HG03342 (cell line): ENCODE data around the gene EDN2.

ENCODE experiments used
- ATAC-seq: cut with Tn5 transposase; IDR thresholded peaks from one replicate; pipeline ENCODE4 v1.9.1; 2021; ENCODE audit warnings: mild to moderate bottlenecking, moderate library complexity; ENCODE audit not compliant: unreplicated experiment

Gene EDN2

GRCh38 chr1:41468122-41468762 lies 16.2 kb downstream of the EDN2 start:
- ATAC-seq: no peak

- no peak for ATAC-seq
Observed at GRCh38 chr1:41467673-41468072, 16.8 kb downstream of the EDN2 start.

GRCh38 chr1:41466146-41466545 lies 18.3 kb downstream of the EDN2 start:
- no peak for ATAC-seq

DNA sequence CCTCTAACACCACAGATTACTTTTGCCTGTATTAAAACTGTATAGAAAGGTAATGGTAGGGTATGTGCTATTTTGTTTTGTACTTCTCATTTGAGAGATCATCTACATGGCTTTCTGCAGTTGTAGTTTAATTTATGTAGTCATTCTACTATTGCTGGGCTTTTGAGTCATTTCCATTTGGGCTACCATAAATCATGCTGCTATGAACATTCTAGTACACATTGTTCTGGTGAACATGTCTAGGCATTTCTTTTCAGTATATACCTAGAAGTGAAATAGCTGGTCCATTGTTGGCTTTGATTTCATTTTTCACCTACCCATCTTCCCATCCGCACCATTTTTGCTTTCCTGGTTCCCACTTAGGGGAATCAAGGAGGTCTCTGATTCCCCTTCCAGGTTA lies 18.7 kb downstream of the EDN2 start:
- ATAC-seq: no peak

DNA sequence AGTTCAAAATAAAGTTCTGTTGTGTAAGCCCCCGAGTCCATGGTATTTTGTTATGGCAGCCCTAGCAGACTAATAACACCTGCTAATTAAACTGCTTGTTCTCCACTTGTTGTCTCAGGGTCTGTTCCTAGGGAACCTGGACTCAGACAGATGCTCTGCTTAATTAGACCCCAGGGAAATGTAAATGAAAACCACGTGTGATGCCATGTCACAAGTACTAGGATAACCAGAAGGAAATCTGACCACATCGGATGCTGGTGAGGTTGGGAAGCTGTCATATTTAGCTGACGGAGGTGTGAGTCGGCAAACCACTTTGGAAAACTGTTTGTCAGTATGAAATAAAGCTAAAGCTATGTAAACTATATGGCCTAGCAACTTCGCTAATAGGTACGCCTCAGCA lies 19.6 kb downstream of the EDN2 start:
- ATAC-seq: no peak

DNA sequence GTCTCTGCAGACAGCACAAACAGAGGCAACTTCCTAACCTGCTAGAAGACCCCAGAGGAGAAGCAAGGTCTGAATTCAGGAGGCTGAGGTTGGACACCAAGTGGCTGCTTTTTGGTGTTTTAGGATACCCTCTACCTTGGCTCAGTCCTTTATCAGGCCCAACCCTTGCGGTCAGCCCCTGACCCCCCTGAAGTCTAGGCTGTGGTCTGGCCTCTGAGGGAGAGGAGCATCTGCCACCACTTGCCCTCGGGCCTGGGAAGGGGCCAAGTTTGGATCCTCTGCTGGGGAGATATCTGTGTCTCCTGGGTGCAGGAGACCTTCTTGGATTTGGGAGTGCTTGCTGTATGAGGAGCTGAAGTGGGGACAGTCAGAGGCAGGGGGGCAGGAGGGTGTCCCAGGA lies 21.0 kb downstream of the EDN2 start:
- ATAC-seq: no peak

GRCh38 chr1:41462680-41463004 lies 21.8 kb downstream of the EDN2 start:
- no peak for ATAC-seq

GRCh38 chr1:41461790-41462679 lies 22.4 kb downstream of the EDN2 start:
- ATAC-seq: no peak

DNA sequence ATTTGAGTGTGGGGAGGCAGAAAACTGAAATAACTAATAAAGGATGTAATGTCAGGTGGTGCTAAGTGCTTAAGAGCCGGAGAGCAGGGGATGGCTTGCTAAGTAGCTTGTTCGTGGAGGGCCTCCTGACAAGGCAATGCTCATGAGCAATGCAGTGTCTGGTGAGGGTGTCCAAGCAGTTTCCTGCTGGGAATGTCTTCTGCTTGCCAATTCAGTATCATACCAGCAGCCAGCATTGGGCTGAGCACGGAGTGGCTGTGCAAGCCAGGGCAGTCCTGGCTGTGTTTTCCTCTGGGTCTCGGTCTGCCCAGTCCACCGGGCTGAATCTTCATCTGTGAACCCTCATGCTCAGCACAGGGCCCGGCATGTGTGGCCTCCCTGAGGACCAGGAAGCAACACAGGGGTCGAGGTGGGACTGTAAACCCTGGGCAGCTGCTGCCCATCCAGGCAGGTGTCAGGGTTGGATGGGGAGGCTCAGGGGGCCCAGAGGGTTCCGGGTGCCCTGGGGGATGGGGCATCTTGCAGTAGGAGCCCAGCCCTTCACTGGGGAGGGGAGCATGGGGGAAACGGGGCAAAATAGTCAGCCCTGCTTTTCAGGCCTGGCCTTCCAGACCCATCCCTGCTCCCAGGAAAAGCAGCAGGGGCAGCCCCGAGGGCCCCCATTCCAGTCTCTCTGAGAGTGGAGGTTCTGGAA lies 27.5 kb downstream of the EDN2 start:
- ATAC-seq: no peak

- ATAC-seq: no peak
Observed at GRCh38 chr1:41455479-41456332, 28.8 kb downstream of the EDN2 start.

- ATAC-seq: no peak
Observed at GRCh38 chr1:41454406-41454805, 30.1 kb downstream of the EDN2 start.

DNA sequence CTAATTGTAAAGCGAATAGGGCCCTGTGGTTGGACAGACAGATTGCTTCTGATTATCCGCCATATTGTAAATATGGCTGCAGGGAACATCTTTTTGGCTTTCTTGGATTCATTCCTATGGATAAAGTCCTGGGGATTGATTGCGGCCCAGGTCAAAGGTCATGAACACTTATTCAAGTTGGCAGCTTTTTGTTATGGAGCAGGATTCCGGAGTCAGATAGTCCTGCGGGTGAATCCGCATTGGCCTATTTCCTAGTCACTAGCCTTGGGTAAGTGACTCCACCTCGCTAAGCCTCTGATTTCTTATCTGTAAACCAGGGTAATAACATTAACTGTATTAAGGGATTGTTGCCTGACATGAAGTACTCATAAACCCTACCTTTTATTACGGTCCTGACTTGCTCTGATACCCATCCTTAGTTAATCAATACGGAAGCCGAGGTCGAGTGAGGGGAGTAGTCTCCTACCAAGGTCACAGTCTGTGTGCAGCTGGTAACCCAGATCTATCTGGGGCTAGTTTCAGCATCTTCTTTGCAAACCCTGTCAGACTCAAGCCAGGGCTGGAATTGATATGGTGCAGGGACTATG lies 31.7 kb downstream of the EDN2 start:
- ATAC-seq: no peak

DNA sequence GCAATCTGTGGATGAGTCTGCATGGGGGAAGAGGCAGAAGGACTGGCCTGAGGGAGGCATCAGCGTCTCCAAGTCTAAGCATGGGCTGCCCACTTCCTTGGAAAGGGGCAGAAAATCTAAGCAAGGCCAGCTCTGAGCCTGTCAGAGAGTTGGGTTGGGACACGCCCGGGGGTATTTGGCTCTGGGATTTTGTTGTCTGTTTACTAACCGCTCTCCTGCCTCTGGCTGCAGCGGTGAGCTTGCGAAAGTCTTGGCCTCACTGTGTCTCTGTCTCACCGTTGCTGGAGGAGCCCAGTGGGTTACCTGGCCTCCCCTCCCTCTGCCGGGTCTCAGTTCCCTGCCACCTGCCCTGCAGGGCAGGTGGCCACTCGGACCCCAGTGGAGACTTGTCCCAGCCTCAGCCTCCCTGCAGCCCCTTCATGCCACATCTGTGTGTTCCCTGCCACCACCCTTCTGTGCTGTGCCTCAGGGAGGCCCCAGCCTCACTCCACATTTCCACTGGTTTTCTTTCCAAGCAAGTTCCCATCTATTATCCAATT lies 33.7 kb downstream of the EDN2 start:
- no peak for ATAC-seq

GRCh38 chr1:41449326-41449921 lies 35.1 kb downstream of the EDN2 start:
- ATAC-seq: no peak

GRCh38 chr1:41448821-41449220 lies 35.7 kb downstream of the EDN2 start:
- ATAC-seq: no peak

DNA sequence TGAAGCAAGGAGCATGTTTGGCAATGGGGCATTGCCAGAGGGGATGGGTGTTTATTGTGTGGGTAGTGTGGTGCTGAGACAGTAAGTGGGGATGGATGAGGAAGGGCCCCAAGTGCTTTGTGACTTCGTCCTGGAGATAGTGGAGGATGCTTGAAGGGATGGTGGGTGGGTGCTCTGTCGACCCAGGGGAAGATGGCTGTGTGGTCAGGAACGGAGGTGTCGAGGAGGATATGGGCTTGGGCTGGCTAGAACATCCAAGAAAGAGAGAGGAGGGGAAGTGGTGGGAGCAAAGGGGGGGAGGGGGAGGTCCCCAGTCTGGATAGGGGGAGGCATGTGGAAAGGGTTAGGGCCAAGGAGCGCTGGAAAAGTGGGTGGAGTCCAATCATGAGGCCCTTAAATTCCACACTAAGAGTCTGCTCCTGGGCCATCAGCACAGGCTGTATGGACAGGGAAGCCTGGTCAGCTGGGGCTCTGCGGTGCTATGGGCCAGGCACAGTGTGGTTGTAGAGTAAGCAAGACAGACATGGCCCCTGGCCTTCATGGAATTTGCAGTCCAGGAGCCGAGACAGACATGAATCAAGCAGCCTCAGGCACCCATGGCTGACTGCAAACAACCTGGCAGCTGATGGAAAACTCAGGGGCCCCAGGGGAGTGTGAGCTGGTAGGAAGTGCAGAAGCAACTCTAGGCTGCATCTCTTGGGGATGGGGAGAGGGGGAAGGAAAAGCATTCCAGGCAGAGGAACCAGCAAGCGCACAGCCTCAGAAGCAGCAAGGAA lies 36.3 kb downstream of the EDN2 start:
- ATAC-seq: no peak

GRCh38 chr1:41446851-41447610 lies 37.5 kb downstream of the EDN2 start:
- ATAC-seq: no peak

DNA sequence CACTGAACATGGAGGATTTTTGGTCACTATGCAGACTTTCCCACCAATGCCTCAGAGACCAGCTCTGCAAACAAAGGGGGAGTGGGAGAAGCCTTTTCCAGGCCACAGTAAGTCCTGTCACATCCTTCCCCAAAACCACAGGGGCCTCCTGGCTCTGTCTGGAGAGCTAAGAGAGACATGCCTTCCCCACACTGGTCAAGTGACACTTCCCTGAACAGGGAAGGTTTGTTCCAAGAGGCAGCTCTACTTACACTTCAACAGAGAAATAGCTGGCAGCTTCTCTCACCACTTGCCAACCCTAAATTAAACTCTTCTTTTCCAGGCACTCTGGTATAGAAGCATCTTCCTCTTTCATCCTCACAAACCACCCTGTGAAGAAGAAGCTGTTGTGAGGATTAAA lies 39.7 kb downstream of the EDN2 start:
- ATAC-seq: no peak

DNA sequence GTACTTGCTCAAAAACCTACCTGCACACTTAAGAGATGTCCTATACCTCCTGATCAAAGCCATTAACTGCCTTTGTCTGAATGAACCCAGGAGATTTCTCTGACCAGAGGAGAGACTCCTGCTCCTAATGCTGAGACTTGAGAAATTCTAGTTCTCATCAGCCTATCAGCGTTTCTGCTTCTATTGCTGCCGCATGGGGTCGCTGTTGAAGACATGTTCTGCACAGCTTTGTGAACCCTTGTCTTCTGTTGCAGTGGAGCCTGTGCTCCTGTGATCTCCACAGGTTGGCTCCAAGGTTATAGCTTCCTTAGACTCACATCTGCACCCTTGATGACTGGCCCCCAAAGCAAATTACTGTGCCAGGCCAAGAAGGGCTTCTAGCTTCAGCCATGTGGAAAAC lies 40.2 kb downstream of the EDN2 start:
- ATAC-seq: no peak
